ENCODE data around the gene GALNT10.

- no peak for TF ChIP-seq ZNF565 (CRISPR knock-in tag; conservative IDR thresholded peaks at IDR 0.05; ENCODE audit: low read depth)
- TF ChIP-seq CSDC2 (CRISPR knock-in tag; IDR thresholded peaks at IDR 0.05) = no peak
- TF ChIP-seq GLIS3 (CRISPR knock-in tag; IDR thresholded peaks at IDR 0.05) = no peak
- TF ChIP-seq ZNF70 (CRISPR knock-in tag; IDR thresholded peaks at IDR 0.05) = no peak
- no peak for TF ChIP-seq ZFP3 (CRISPR knock-in tag; IDR thresholded peaks at IDR 0.05)
- no peak for TF ChIP-seq ARNTL (CRISPR knock-in tag; IDR thresholded peaks at IDR 0.05; ENCODE audit: borderline replicate concordance, low read depth)
Observed at GRCh38 chr5:154325566-154325965, 135.0 kb downstream of the GALNT10 start.
